Ecto neural progenitor cell (in vitro differentiated cells): ENCODE results near the gene ACOT7.
"Not testable (repeated sequence)": the region's sequence is repeated elsewhere in the genome, so short reads cannot be mapped to it uniquely, and the experiment has no call there.

ENCODE experiments used
- DNase-seq: peaks from one replicate; pipeline ENCODE4 v3.0.0-alpha.2; 2018; ENCODE audit warnings: low spot score

The ACOT7 gene

GRCh38 chr1:6310116-6310848, 83.3 kb downstream of the ACOT7 start:
- DNase-seq = no peak

- no peak for DNase-seq
Observed at GRCh38 chr1:6309564-6309963, 84.0 kb downstream of the ACOT7 start.

- DNase-seq = no peak
Observed at GRCh38 chr1:6308449-6308848, 85.1 kb downstream of the ACOT7 start.

- DNase-seq = not testable (repeated sequence)
Observed at GRCh38 chr1:6307682-6308081, 85.9 kb downstream of the ACOT7 start.

- no peak for DNase-seq
Observed at GRCh38 chr1:6307099-6307498, 86.5 kb downstream of the ACOT7 start.

- DNase-seq = no peak
Observed at GRCh38 chr1:6303397-6304012, 90.1 kb downstream of the ACOT7 start.

GRCh38 chr1:6302568-6302967, 91.0 kb downstream of the ACOT7 start:
- DNase-seq = no peak

GRCh38 chr1:6301526-6301925, 92.0 kb downstream of the ACOT7 start:
- no peak for DNase-seq

GRCh38 chr1:6300342-6301048, 93.1 kb downstream of the ACOT7 start:
- DNase-seq = no peak

- no peak for DNase-seq
Observed at GRCh38 chr1:6299557-6300165, 93.9 kb downstream of the ACOT7 start.

- no peak for DNase-seq
Observed at GRCh38 chr1:6298940-6299465, 94.6 kb downstream of the ACOT7 start.

GRCh38 chr1:6298530-6298929, 95.0 kb downstream of the ACOT7 start:
- DNase-seq = no peak

GRCh38 chr1:6295910-6296309, 97.7 kb downstream of the ACOT7 start:
- DNase-seq = no peak

- no peak for DNase-seq
Observed at GRCh38 chr1:6294890-6295556, 98.5 kb downstream of the ACOT7 start.

GRCh38 chr1:6294080-6294889, 99.3 kb downstream of the ACOT7 start:
- no peak for DNase-seq

GRCh38 chr1:6292102-6292501, 101.5 kb downstream of the ACOT7 start:
- DNase-seq = no peak

GRCh38 chr1:6288665-6289064, 104.9 kb downstream of the ACOT7 start:
- no peak for DNase-seq

- no peak for DNase-seq
Observed at GRCh38 chr1:6288026-6288425, 105.5 kb downstream of the ACOT7 start.

GRCh38 chr1:6287431-6287886, 106.1 kb downstream of the ACOT7 start:
- no peak for DNase-seq

- DNase-seq = no peak
Observed at GRCh38 chr1:6287029-6287428, 106.5 kb downstream of the ACOT7 start.

GRCh38 chr1:6286266-6286665, 107.3 kb downstream of the ACOT7 start:
- no peak for DNase-seq
